Activated T-cell treated with anti-CD3 and anti-CD28 coated beads, Interleukin-2, amount 50 U/mL, for 1 hour (primary cell): Measurements from ENCODE around the gene SEC16B.
"Not testable (repeated sequence)": the region's sequence is repeated elsewhere in the genome, so short reads cannot be mapped to it uniquely, and the experiment has no call there.

ENCODE experiments used
- DNase-seq: peaks from one replicate; pipeline ENCODE4 v3.0.0-alpha.2; 2020

SEC16B gene, protein sequence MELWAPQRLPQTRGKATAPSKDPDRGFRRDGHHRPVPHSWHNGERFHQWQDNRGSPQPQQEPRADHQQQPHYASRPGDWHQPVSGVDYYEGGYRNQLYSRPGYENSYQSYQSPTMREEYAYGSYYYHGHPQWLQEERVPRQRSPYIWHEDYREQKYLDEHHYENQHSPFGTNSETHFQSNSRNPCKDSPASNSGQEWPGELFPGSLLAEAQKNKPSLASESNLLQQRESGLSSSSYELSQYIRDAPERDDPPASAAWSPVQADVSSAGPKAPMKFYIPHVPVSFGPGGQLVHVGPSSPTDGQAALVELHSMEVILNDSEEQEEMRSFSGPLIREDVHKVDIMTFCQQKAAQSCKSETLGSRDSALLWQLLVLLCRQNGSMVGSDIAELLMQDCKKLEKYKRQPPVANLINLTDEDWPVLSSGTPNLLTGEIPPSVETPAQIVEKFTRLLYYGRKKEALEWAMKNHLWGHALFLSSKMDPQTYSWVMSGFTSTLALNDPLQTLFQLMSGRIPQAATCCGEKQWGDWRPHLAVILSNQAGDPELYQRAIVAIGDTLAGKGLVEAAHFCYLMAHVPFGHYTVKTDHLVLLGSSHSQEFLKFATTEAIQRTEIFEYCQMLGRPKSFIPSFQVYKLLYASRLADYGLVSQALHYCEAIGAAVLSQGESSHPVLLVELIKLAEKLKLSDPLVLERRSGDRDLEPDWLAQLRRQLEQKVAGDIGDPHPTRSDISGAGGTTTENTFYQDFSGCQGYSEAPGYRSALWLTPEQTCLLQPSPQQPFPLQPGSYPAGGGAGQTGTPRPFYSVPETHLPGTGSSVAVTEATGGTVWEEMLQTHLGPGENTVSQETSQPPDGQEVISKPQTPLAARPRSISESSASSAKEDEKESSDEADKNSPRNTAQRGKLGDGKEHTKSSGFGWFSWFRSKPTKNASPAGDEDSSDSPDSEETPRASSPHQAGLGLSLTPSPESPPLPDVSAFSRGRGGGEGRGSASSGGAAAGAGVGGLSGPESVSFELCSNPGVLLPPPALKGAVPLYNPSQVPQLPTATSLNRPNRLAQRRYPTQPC

DNA sequence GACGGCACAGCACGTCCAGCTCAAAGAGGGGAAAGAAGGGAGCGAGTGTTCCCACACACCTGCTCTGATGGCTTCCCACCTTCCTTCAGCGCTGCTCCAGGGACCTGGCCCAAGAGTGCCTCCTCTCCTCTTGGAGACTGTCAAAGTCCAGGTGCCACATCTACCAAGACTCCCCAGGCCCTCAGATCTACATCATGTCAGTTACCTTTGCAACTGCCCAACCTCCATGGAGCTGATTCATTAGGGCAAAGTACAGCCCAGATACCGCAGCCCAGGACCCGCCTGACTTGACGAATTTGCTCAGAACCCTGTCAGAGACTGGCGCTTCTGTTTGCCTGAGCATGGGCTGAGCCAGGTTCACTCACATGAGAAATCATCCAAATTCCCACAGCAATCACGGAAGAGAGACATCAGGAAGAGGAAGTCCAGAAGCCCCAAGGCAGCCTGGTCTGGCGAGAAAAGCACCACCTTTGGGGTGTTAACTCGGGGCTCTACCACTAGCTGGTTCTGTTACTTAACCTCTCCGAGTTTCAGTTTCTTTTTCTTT lies at the start of gene SEC16B:
TSS of gene SEC16B (minus strand) at position 234 of the 547 bp plus-strand sequence. CDS start 2,077 bp downstream, outside the sequence.
- DNase-seq: no peak

DNA sequence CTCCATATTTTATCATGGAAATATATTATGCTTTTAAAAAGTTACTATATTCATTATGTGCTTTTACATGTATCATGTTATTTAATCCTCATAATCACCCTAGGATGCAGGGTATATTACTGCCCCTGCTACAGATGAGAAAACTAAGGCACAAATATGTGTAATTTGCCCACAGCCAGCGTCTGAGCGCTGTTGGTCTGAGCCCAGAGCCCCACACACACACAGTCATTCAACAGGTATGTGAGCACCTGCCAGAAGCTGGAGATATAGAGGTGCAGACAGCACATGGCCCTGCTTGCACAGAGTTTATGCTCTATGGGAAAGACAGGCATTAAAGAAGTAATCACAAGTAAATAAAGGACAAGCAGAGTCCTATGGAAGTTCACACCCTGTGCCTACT lies 49.8 kb upstream of the SEC16B start:
- no peak for DNase-seq

DNA sequence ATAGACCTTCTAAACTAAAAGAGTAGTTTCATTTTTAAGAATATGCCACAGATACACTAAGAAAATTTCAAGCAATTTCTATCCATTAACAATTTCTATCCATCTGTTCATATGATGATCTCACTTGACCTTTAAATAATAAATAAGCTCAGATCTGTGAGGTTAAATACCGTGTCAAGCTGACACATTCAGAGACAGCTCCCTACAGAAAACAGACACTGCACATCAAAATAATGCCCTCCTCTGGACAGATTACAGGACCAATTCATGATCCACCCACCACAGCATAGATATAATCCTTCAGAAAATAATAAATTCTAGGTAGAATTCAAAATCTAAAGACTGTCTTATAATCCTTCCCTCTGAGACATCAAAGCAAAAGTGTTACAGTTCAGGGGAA lies 49.4 kb upstream of the SEC16B start:
- DNase-seq: no peak

DNA sequence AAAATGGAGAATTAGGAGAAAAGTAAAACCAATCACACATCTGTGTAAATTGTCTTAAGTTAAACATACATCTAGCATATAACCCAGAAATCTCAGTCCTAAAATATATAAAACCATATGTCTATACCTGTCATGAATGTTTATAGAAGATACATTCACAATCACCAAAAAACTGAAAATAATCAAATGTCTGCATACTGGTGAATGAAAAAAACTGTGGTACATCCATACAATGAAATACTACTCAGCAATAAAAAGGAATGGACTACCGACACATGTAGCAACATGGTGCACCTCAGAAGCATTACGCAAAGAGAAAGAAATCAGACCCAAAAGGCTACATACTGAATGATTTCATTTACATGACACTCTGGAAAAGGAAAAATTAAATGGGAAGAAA lies 47.7 kb upstream of the SEC16B start:
- DNase-seq: no peak

DNA sequence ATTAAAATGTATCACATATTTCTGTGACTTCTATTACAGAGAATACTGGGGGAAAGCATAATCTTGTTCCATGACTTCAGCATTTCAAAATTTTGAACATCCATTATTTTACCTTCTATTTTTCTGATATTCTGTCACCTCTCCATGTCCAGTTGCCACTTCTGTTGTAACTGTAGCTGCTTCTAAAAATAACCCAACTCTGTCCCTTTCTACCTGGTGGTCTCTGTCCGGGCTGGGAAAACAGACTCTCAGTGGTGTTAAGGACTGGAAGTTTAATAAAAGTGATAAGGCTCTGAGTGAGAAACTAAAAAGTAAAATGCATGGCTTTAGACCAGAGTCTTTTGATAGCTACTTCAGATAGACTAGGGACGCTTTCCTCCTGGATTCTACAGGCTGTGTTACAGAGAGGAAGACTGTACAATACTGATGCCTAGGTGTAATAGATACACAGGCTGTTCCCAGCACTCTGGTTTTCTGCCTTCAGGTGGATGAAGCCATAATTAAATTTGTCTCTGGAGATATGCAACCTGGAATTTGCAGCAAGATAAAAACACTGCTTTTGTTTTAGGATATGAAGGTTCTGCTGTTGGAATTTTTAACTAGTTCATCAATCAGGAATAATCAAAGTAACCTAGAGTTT lies 42.1 kb upstream of the SEC16B start:
- DNase-seq: no peak

DNA sequence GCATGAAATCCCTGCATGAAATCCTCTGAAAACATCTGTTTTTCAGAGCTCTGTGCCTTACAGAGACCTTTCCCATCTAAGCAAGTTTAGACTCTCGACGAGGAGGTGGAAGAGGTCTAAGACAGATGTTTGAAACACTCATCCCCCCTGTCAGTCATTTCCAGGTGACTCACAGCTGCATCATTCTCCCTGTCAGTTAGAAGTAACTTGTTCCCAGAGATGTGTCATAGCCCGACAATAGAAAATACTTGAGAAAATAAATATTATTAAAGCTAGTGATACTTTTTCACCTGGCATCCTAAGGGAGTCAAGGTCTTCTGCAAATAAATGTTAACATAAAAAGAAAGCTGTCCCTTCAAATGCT lies 41.6 kb upstream of the SEC16B start:
- DNase-seq: no peak

DNA sequence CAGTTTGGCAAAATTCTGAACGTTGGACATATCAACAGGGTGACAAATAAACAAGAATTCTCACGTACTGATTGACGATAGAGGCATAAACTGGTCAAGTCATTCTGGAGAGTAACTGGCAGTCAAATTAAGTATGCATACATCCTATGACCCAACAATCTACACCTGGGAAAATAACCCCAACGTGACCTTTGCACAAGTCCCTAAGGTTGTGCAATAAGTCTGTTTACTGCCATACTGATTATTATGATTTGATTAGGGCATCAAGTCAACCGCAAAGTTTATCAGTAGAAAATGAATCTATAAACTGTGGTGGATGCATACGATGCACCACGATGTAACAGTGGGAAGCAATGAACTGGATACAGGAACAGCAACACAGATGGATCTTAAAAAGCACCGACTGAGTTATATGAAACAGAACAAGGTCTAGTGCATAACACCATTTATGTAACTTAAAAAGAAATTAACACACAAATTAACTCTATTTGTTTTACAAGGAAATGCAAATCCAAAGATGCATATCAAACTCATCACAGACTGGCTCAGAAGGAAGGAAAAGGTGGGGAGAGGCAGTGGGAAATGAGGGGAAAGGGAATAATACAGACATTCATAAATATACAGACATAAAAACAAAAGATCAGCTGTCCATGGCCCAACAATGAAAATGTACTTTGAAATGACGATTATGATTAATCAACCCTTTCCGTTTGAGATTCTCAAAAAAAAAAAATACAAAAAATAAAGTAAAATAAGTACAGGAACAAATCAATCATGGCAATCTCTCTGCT lies 41.0 kb upstream of the SEC16B start:
- DNase-seq: no peak

DNA sequence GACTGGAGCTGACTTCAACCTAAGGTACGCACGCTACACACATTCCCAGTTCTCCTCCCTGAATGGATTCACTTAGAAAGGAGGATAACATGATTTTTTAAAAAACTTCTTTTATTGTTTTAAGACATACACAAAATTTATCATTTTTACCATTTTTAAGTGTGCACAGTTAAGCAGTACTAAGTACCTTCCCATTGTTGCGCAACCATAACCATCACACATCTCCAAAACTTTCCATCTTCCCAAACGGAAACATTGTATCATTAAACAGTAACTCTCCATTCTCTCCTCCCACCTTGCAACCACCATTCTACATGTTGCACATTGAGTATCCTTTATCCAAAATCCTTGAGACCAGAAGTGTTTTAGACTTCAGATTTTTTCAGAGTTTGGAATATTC lies 36.2 kb upstream of the SEC16B start:
- DNase-seq: no peak

DNA sequence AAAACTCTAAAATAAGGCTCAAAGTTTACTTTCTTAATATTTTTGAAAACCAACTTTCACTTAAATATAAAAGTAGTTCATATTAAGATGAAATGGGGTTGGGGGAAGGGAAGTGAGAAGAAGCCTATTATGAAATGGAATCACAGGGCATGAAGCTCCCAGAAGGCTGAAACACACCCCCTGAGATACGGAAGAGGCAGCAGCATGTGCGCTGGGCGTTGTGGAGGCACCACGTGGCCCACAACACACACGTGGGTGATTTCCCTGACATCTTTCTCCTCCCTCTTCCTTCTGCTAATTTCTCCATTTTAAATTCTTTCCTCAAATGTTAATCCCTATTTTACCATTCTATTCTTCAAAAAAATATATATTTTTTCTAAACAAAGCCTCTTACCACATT lies 35.6 kb upstream of the SEC16B start:
- DNase-seq: no peak

DNA sequence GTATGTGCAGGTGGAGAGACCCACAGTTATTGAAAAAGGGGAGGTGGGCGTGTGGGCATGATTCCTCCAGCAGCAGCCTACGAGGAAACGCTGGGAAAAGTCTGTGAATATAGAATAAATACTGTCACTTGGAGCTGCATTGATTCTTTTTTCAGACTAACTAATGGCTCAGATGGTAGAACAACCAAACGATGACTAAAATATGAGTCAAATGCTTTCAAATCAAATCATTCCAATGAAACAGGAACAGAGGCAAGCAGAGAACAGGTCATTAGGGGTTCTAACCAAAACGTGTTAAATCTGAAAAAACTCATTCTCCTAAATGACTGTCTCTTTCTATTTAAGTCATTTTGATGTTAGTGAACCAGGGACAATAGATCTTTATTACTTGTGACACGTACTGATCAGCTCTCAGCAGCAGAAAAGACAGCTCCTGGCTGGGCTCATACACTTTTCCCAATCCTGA lies 35.1 kb upstream of the SEC16B start:
- DNase-seq: no peak

DNA sequence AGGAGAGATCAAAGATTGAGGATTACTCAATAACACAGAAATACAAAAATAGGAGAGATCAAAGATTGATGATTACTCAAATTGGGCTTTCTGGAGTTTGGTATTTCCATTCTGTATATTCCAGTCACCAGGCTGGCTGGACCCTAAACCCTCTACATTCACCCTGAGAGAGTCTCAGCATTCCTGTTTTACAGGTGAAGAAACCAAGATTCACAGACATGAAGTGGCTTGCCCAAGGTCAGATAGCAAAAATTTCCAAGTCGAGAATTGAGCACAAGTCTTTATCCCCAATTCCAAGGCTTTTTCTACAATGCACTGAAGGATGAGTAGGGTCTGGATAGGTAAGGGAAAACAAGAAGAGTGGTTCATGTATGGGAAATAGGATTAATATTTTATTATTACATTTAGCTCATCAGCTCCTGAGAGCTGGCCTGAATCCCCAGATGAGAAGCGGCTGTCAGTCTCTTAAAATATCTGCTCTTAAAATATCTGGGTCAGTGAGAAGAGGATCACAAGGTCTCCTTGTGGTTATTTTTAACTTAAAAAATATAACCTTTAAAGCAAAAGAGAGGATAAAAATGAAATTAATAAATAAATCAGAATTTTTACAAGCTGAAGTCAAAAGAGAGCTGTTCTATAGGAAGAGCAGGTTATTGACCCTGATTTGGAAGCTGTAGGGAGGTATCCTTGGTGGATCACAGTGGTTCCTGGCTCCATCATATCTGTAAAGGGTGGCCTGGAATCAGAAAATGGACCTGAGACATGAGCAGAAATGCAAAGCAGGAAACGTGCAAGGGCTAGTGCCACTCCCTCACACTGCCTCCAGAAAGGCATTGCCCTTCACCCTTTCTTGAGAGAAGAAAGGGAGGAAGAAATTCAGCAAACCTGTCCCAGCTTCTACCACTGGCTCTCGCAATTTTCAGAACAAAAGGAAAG lies 29.1 kb upstream of the SEC16B start:
- DNase-seq: no peak

DNA sequence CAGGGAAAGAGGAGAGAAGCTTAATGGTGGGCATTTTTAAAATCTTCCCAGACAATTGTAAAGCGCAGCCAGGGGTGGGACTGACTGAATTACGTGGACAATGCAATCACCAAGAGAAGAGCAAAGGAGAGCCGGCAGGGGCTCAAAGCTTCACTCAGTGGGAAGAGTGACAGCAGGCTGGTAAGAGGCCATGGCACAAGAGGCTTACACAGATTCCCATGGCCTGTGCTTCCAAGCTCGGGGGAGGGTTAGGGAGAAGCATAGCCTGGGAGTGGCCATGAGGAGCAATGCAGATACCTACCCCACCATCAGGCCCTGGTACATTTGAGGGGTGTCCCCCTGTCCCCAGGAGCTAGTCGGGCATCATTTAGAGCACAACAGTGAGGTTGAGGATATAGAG lies 27.1 kb upstream of the SEC16B start:
- DNase-seq: no peak

DNA sequence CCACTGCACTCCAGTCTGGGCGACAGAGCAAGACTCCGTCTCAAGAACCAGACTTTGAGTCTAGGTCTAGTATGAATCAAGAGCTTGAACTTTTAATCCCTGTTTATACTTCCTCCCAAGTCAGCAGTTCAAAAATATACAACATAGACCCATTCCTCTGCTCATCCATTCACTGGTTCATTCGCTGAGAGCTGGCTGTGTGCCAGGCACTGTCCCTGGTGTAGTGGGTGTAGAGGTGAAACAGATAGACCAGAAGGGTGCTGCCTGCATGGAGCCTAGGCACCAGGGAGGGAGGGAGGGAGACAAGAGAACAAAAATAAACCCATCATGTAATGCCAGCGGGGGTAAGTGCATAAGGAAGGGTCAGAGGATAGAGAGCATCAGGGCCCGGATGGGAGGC lies 25.5 kb upstream of the SEC16B start:
- DNase-seq: no peak

DNA sequence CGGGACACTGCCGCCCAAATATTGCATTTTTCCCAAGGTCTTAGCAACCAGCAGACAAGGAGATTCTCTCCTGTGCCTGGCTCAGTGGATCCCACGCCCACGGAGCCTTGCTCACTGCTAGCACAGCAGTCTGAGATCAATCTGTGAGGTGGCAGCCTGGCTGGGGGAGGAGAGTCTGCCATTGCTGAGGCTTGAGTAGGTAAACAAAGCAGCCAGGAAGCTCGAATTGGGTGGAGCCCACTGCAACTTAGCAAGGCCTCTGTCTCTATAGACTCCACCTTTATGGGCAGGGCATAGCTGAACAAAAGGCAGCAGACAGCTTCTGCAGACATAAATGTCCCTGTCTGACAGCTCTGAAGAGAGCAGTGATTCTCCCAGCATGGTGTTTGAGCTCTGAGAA lies 16.4 kb upstream of the SEC16B start:
- DNase-seq: not testable (repeated sequence)

DNA sequence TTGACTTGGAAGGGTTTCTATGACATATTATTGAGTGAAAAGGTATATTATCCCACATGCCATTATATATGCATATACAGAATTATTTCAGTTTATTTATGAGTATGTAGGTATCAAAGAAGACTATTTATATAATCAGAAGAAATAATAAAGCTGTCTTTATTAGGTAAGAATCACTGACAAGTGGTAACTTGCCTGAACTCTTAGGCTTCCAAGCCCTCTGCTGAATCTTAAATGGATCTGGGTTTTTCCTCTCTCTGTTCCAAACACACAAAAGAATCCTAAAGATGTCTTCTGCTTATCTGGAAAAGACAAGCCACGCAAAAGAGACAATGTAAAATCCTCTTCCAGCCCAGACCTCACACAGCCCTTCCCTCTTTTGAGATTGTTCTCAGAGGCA lies 14.9 kb upstream of the SEC16B start:
- DNase-seq: no peak

DNA sequence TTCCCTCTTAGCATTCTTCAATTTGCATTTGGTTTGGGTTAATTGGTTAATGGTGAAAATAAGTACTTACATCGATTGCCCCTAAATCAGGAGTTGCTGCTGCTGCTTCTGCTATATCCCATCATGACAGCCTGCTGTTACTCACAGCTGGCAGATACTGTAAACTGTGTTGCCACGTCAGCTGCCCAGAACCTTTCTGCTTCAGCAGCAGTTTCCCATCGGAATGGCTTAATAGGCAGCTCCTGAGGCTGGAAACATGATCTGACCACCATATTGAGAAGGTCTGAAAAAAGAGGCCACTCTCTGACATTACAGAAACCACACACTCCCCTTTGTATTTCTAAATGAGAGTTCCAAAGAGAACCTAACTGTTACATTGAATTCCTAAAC lies 14.3 kb upstream of the SEC16B start:
- DNase-seq: no peak

DNA sequence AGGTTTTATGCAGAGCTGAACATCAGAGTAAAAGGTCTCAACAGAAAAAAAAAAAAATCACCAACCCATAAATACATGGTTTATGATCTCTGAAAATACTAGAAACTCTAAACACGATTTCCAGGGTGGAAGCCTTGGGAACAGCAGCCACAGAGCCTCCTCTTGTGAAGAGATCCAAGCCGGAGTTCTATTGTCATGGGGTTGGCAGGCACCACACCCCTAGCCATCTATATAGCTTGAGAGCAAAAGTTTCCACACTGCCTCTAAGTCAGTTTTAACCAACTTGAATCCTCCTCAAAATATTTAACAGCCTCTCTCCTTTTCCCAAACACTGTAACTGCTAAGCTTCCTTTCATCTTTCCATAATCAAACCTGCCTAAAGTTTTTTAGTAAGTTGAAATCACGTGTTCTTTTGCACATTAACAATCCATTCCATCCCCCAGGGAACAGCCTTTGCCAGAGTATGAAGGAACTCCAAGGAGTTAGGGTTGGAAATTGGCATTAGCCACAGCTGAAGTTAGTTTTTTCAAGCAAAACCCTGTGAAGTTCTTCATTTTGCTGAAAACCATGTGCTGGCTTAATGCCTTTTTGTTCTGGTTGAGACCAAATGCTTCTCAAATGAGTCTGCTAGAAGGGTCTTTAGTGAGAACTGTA lies 13.8 kb upstream of the SEC16B start:
- DNase-seq: no peak

DNA sequence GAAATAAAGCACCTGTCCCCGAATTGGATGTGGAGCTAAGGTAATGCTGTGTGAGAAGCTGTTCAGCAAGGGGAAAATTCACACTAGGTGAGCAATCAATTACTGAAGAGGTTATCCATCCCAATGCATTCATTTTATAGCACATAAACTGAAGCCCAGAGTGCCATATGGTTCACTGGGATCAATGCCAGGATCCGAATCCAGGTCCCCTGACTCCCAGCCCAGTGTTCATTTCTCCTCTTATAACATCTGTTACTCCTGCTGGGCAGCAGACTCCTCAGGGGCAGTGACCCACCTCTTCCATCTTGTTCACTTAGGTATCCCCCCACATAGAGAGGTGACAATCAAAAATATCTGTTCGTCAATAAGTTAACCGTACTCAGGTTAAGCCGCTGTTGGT lies 13.2 kb upstream of the SEC16B start:
- no peak for DNase-seq

DNA sequence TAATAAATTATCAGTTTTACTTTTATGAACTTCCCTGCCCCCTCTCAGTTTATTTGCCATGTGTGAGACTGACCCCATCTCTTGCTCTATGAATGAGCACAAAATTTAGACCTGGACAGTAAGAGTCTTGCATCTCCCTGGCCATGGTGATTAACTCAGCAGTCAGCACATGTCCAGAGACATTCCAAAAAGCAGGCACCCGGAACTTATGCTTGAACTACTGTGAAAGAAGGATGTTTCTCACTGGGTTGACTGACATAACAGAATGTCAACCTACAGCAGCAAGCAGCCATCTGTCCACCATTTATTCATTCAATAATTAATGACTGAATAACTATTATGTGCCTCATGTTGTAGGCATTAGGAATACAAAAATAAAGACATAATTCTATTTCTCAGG lies 11.3 kb upstream of the SEC16B start:
- DNase-seq: no peak

DNA sequence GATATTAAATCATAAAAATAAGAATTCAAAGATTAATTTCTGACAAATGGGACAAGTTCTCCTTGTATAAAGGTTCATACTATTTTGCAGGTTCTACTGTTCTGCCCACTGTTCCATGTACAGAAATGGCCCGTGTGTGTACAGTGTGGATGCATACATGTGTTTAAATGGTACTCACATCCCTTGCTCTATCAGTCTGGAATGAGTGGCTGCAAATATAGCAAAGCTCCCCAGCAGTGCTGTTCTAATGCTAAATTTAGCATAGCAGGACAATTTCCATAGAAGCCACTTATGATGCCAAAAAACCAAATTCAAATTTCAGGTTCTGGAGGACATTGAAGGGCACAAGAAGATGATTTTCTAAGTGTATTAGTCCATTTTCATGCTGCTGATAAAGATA lies 9.4 kb upstream of the SEC16B start:
- DNase-seq: no peak
